RPMI8226 (cell line): ENCODE results near the gene POFUT2.
"Not testable (repeated sequence)": the region's sequence is repeated elsewhere in the genome, so short reads cannot be mapped to it uniquely, and the experiment has no call there.

Experiments
- DNase-seq: peaks from one replicate; pipeline ENCODE4 v3.0.0-alpha.2; 2015

POFUT2 gene

DNA sequence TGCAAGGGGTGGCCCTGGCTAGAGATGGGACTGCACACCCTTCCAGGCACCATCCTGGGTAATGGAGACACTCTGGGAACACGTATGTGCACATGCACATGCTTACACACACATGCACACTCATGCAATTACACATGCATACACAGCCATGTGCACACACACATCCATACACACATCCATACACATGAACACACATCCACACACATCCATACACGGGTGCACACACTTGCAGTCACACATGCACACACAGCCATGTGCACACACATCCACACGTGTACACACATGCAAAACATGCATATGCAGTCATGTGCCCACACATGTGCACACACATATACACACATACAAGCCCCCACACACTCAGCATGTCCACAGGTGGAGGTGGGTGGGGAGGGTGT lies 22.3 kb upstream of the POFUT2 start:
- no peak for DNase-seq

DNA sequence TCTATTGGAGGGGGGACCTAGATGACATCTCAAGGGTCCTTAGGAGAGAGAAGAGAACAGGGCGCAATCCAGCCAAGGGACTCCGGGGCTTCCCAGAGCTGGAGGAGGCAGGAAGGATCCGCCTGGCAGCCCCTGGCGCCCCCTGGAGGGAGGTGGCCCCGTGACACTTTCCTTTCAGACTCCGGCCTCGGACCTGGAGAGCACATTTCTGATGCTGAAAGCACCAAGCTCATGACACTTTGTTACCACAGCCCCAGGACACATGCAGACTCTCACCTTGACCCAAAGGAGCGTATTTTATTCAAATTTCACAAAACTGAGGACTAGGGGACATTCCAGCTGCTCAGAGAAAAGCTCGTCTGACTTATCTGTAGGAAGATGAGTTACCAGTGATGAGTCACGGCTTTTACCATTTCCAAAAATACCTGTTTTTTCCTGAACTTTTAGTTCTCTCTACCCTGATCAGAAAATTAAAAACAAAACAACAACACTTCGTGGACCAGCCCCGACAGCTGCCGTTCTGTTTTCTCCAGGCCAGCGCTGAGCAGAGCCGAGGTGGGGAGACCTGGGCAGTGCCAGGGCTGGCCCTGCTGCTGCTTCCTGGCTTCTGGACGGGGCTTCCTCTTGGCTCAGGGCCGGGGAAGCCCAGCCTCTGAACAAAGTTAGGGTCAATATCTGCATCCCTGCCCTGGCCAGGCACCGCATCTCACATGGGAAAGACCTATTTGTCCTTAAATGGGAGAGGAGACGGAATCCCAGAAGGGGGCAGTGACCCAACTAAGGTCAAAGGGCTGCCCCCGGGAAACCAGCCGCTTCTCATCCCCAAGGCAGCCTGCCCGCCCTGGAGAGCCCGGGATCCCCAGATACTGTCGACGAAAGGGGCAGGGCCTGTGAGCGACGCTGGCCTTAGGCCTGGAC lies 21.6 kb upstream of the POFUT2 start:
- peak; percentile 74 for DNase-seq

DNA sequence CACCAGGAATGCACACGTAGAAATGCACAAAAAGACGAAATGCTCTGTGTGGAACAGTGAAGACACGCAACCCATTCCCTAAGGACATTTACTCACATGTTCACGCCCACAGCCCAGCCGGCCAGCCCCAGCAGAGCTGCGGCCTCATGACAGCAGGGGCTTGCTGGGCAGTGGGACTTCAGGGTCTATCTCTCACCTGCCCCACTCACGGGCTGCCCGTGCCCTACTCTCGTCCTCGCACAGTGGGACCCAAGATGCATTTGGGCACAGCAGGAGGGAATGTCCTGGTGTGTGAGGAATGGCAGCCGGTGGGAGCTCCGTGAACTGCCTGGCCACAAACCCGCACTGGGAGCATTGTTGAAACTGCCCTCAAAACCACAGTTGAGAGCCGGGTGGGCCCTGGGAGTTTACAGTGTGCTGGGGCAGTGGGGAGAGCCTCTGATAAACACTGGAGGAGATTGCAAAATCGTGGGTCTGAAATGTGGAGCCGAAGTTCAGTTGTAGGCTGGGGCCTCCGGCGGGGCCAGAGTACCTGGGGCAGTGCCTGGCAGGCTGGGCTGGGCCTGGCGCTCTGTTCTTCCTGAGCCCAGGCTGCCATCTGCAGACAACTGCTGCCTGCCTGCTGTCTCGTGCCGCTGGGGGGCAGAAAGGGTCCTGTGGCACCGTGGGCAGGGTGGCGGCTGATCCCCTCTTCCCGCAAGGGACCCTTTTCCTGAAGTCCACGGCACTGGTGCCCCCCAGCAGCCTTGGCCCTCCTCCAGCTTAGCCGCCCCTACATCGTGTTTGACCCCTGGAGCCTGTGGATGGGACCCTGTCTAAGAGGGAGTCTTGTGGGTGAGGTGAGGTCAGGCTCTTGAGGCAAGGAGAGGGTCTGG lies 20.7 kb upstream of the POFUT2 start:
- DNase-seq, result peak; percentile 77

DNA sequence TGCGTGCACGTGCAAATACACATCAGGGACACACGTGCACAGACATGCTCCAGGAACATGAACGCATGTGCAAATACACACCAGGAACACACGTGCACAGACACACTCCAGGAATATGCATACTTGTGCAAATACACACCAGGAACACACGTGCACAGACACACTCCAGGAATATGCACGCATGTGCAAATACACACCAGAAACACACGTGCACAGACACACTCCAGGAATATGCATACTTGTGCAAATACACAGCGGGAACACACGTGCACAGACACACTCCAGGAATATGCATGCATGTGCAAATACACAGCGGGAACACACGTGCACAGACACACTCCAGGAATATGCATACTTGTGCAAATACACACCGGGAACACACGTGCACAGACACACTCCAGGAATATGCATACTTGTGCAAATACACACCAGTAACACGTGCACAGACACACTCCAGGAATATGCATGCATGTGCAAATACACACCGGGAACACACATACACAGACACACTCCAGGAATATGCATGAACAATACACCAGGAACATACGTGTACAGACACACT lies 20.0 kb upstream of the POFUT2 start:
- not testable (repeated sequence) for DNase-seq

DNA sequence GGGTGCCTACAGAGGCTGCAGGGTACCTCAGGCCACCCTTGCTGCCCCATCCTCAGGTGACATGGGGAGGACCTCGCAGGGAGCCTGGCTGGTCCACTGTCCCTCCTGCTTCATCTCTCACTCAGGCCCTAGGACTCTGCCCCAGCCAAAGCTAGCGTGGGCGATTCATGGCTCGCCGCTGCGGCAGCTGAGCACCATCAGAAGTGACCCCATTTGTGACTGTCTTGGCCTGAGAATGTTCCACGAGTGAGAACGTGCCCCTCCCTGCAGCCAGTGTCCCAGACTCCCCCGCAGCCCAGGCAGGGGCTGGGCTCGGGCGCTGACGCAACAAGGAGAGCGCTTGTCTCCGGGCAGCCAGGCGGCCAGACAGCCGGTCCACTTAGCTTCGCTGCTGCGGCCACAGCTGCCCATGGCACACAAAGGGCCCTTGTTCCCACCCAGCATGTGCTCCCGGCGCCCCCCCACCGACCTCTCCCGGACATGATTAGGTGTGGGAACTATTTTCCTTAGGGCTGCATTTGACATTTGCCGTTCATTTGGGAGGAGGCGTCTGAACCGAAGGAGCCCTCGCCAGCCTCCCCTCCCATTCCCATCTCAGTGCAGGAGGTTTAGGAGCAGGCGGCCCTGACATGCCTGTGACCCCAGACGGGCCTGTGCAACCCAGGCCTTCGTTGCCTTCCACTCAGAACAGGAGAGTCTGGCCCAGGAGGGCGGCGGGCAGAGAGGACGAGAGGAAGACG lies 19.3 kb upstream of the POFUT2 start:
- no peak for DNase-seq

GRCh38 chr21:45306453-45306831 lies 18.7 kb upstream of the POFUT2 start:
- DNase-seq, result no peak

DNA sequence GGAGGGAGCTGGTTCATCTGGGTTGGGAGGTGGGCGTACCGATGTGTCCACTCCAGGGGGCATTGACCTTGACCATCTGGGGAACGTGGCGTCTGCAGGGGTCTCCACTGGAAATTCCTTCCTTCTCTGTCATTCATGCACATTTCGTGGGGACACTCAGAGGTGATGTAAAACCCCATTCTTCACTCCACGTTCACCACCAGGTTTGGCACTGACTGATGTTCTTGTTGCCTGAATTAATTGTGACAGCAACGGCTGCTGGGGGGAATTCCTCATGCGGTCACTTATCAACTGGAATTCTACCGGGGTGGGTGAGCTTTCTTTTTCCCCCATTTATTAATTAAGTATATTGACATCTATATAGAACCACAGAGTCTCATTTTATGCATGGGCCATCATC lies 18.1 kb upstream of the POFUT2 start:
- no peak for DNase-seq

GRCh38 chr21:45304945-45305344 lies 17.2 kb upstream of the POFUT2 start:
- DNase-seq, result no peak

- no peak for DNase-seq
These were observed 16.8 kb upstream of the POFUT2 start for GRCh38 chr21:45304476-45304830.

- no peak for DNase-seq
These were observed 16.2 kb upstream of the POFUT2 start for GRCh38 chr21:45303751-45304475.

- no peak for DNase-seq
These were observed 15.5 kb upstream of the POFUT2 start for GRCh38 chr21:45303091-45303615.

DNA sequence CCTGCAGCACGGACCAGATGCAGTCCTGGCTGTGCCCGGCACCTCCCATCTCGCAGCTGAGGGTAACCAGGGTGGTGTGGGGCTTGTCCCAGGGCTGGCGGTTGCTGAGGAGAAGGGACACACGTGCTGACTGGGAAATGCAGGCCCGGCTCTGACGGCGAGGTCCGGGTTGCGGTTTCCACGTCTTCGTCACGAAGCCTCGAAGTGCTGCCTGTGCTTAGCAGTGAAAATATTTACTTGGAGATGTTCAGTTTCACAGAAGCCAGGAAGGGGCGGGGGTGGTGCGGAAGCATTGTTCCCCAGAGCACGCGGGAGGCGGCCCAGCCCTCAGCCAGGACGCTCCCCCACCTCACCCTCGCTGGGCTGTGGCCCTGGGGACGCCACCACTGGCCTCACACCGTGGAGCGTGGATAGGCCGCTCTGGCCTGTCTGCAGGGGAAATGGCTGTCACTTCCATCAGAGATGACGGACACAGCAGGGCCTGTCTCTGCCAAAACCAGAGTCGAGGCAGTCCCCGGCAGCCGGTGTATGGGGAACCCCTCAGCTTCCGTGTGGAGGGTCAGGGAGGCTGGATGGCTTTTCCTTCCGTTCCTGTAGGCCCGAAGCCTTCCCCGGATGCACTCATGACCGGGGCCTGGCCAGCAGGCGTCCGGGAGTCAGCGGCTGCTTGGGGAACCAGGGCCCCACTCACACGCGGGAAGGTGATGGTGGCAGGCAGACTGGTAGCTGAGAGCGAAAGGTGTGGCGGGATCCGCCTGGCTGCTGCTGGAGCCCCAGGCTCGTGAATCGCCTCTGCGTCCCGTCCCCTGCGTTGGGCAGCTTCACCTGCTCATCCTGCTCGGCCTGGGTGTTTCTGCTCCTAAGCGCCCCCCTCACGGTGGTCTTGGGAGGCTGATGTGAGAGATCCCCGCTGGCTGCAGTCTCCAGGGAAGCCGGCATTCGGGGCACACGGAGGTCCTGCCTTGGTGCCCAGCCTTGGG lies 14.7 kb upstream of the POFUT2 start:
- peak; percentile 69 for DNase-seq

DNA sequence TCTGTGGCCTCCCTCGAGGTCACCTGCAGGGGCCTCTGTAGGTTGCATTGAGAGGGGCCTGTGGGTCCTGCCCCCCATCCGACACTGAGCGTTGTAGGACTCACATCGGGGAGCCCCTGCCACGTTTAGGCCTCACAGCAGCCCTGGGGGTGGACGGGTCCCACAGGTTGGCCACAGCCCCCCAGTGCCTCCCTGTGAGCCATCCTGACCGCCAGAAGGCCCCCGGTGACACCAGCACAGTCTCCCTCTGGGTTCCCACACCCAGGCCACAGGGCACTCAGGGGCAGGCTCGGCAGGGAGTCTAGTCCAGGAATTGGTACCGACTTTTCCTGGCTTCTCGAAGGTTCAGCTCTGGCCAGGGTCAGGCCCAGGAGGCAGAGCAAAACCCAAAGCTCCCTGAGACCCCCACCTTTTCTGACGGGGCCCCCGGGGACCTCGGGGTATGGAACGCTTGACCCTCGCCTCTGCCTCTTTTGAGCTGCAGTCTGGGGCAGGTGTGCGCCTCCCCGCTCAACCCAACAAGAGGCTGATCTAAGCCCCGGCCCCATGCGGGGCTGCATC lies 13.9 kb upstream of the POFUT2 start:
- DNase-seq, result no peak

GRCh38 chr21:45300786-45301520 lies 13.3 kb upstream of the POFUT2 start:
- no peak for DNase-seq

GRCh38 chr21:45299864-45300785 lies 12.4 kb upstream of the POFUT2 start:
- DNase-seq, result no peak

DNA sequence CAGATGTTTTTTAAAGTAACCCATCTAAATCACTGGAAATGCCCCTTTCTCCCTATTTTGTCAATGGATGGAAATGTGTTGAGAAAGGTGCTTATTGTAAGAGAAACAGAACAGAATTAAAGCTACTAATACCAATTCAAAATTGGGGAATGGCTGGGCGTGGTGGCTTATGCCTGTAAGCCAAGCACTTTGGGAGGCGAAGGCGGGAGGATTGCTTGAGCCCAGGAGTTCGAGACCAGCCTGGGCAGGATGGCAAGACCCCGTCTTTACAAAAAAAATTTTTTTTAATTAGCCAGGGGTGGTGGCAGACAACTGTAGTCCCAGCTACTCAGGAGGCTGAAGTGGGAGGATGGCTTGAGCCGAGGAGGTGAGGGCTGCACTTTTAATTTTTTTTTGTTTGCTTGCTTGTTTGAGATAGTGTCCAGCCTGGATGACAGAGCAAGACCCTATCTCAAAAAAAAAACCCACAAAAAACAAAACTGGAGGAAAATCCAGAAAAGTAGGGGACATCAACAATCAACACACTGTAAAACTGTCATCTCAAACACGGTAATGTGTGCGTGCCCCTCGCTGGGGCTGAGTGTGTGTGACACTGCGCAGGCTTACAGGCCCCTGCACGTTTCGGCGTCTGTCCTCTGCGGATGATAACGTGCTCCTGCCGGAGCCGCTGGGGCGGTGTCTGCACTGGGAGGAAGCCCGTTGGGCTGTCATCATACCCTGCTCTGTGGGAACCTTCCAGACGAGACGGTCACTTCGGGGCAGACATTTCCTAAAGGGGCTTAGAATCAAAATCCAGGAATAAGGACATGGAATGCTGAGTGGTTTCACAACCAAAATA lies 11.6 kb upstream of the POFUT2 start:
- DNase-seq, result no peak

- no peak for DNase-seq
These were observed 10.2 kb upstream of the POFUT2 start for GRCh38 chr21:45297869-45298268.

DNA sequence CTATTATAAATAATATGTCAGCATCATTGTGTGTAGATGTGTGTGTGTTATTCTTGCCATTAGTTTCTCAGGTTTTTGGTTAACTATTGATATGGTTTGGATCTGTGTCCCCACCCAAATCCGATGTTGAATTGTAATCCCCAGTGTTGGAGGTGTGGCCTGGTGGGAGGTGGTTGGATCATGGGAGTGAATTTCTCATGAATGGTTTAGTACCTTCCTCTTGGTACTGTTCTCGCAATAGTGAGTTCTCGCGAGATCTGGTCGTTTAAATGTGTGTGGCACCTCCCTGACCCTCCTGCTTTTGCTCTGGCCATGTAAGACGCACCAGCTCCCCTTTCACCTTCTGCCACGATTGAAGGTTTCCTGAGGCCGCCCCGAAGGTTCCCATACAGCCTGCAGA lies 9.6 kb upstream of the POFUT2 start:
- DNase-seq, result no peak
